ENCODE results near the gene FAM240A.

GRCh38 chr3:46640927-46641326 is 28.6 kb downstream of the FAM240A start:
- TF ChIP-seq CTCF (conservative IDR thresholded peaks at IDR 0.05) (no peak), EZH2 (IDR thresholded peaks at IDR 0.05; ENCODE audit: low read depth) (no peak)
